Lower leg skin (tissue), 3 donors: ENCODE results near the gene CGREF1.

Experiments used
- CTCF ChIP-seq, 3 donors: fragments of 450-650 bp; IDR thresholded peaks; one replicate each; pipeline ENCODE4 v1.5.1; 2016; ENCODE audit warnings: antibody characterized with exemption in 3 of 3, mild to moderate bottlenecking in 3 of 3, moderate library complexity in 2 of 3
- POLR2A ChIP-seq, 2 donors: fragments of 450-650 bp; IDR thresholded peaks; one replicate each; pipeline ENCODE4 v1.6.1; 2016 to 2017; ENCODE audit warnings: antibody characterized with exemption in 2 of 2, mild to moderate bottlenecking in 1 of 2, moderate library complexity in 1 of 2

- TF ChIP-seq CTCF (IDR thresholded peaks at IDR 0.05) (no peak), POLR2A (IDR thresholded peaks at IDR 0.05) (no peak)
Measured at GRCh38 chr2:27074738-27075565, 44.0 kb downstream of the CGREF1 start.
